Stimulated activated effector memory CD8-positive, alpha-beta T cell treated with anti-CD3 and anti-CD28 coated beads, Interleukin-12 subunit alpha, Interleukin-12 subunit beta, amount 100 ng/mL, for 72 hours (primary cell): Measurements from ENCODE around the gene EPM2A.

ENCODE experiments used
- ATAC-seq: fragments of 150-1000 bp; cut with Tn5 transposase; 2 replicates; pipeline ENCODE4 v1.10.0; 2021
- DNase-seq, 2 donors: peaks; one replicate each; pipeline ENCODE4 v3.0.0; 2021 to 2022; ENCODE audit warnings: low spot score in 2 of 2
- H3K27ac Mint-ChIP-seq: one replicate; pipeline ENCODE4 v1.8.0; 2022; ENCODE audit warnings: mild to moderate bottlenecking, mixed read lengths
- H3K36me3 Mint-ChIP-seq: one replicate; pipeline ENCODE4 v1.8.0; 2022; ENCODE audit warnings: mild to moderate bottlenecking, mixed read lengths
- H3K4me1 Mint-ChIP-seq: one replicate; pipeline ENCODE4 v1.8.0; 2022; ENCODE audit warnings: mixed read lengths
- H3K4me3 Mint-ChIP-seq: one replicate; pipeline ENCODE4 v1.8.0; 2022; ENCODE audit warnings: mild to moderate bottlenecking, mixed read lengths
- H3K9me3 Mint-ChIP-seq: one replicate; pipeline ENCODE4 v1.8.0; 2022; ENCODE audit warnings: mixed read lengths

EPM2A gene

GRCh38 chr6:145621776-145622175 lies 113.5 kb downstream of the EPM2A start:
- no peak for DNase-seq
- H3K27ac Mint-ChIP-seq = no peak overlapping the region
- no peak overlapping the region for H3K4me3 Mint-ChIP-seq
- no peaks in the 10 kb centered on the region for H3K36me3 Mint-ChIP-seq
- no peak for ATAC-seq
- no peaks in the 10 kb centered on the region for H3K4me1 Mint-ChIP-seq
- H3K9me3 Mint-ChIP-seq = peaks cover 4% of the 10 kb centered on the region

GRCh38 chr6:145620088-145620487 lies 115.2 kb downstream of the EPM2A start:
- Mint-ChIP-seq H3K4me1 (no peaks in the 10 kb centered on the region), H3K36me3 (no peaks in the 10 kb centered on the region)
- no peak for ATAC-seq

GRCh38 chr6:145609521-145609920 lies 125.8 kb downstream of the EPM2A start:
- no peaks in the 10 kb centered on the region for H3K4me1 Mint-ChIP-seq
- no peak for DNase-seq
- H3K27ac Mint-ChIP-seq = no peak overlapping the region
- no peak overlapping the region for H3K4me3 Mint-ChIP-seq
- no peaks in the 10 kb centered on the region for H3K36me3 Mint-ChIP-seq
- ATAC-seq = no peak
- no peaks in the 10 kb centered on the region for H3K9me3 Mint-ChIP-seq

More at GRCh38 chr6:145620088-145620487, 115.2 kb downstream of the EPM2A start:
- Mint-ChIP-seq H3K27ac (no peak overlapping the region), H3K4me3 (no peak overlapping the region), H3K9me3 (peaks cover 4% of the 10 kb centered on the region)
- no peak for DNase-seq

GRCh38 chr6:145608850-145609249 lies 126.5 kb downstream of the EPM2A start:
- Mint-ChIP-seq H3K27ac (no peak overlapping the region), H3K36me3 (no peaks in the 10 kb centered on the region), H3K9me3 (no peaks in the 10 kb centered on the region), H3K4me1 (no peaks in the 10 kb centered on the region), H3K4me3 (no peak overlapping the region)
- DNase-seq = no peak
- ATAC-seq = no peak

- Mint-ChIP-seq H3K4me1 (no peaks in the 10 kb centered on the region), H3K36me3 (no peaks in the 10 kb centered on the region), H3K4me3 (no peak overlapping the region), H3K9me3 (no peaks in the 10 kb centered on the region), H3K27ac (no peak overlapping the region)
- ATAC-seq (no peak), DNase-seq (no peak)
These were observed 131.3 kb downstream of the EPM2A start for GRCh38 chr6:145603991-145604390.

- Mint-ChIP-seq H3K4me1 (no peaks in the 10 kb centered on the region), H3K9me3 (no peaks in the 10 kb centered on the region), H3K27ac (no peak overlapping the region), H3K36me3 (no peaks in the 10 kb centered on the region), H3K4me3 (no peak overlapping the region)
- DNase-seq (no peak), ATAC-seq (no peak)
These were observed 131.9 kb downstream of the EPM2A start for GRCh38 chr6:145603424-145603833.

GRCh38 chr6:145602726-145603326 lies 132.5 kb downstream of the EPM2A start:
- DNase-seq (no peak), ATAC-seq (no peak)
- Mint-ChIP-seq H3K36me3 (no peaks in the 10 kb centered on the region), H3K4me1 (no peaks in the 10 kb centered on the region), H3K4me3 (no peak overlapping the region), H3K9me3 (no peaks in the 10 kb centered on the region), H3K27ac (no peak overlapping the region)

- H3K27ac Mint-ChIP-seq = no peak overlapping the region
- ATAC-seq (no peak), DNase-seq (no peak)
- H3K4me3 Mint-ChIP-seq = no peak overlapping the region
- H3K36me3 Mint-ChIP-seq = no peaks in the 10 kb centered on the region
- H3K4me1 Mint-ChIP-seq = no peaks in the 10 kb centered on the region
- no peaks in the 10 kb centered on the region for H3K9me3 Mint-ChIP-seq
These were observed 133.9 kb downstream of the EPM2A start for GRCh38 chr6:145601397-145601796.

- H3K4me1 Mint-ChIP-seq = no peaks in the 10 kb centered on the region
- no peak overlapping the region for H3K4me3 Mint-ChIP-seq
- DNase-seq (no peak), ATAC-seq (no peak)
- H3K9me3 Mint-ChIP-seq = no peaks in the 10 kb centered on the region
- no peak overlapping the region for H3K27ac Mint-ChIP-seq
- no peaks in the 10 kb centered on the region for H3K36me3 Mint-ChIP-seq
These were observed 135.0 kb downstream of the EPM2A start for GRCh38 chr6:145600299-145600698.

GRCh38 chr6:145588981-145589380 lies 146.3 kb downstream of the EPM2A start:
- no peak overlapping the region for H3K4me3 Mint-ChIP-seq
- no peak for DNase-seq
- peaks cover 11% of the 10 kb centered on the region for H3K9me3 Mint-ChIP-seq
- no peaks in the 10 kb centered on the region for H3K4me1 Mint-ChIP-seq
- ATAC-seq = no peak
- H3K36me3 Mint-ChIP-seq = no peaks in the 10 kb centered on the region
- H3K27ac Mint-ChIP-seq = no peak overlapping the region

GRCh38 chr6:145587334-145587733 lies 148.0 kb downstream of the EPM2A start:
- Mint-ChIP-seq H3K36me3 (no peaks in the 10 kb centered on the region), H3K27ac (no peak overlapping the region), H3K9me3 (peaks cover 15% of the 10 kb centered on the region), H3K4me3 (no peak overlapping the region), H3K4me1 (no peaks in the 10 kb centered on the region)
- ATAC-seq = no peak
- no peak for DNase-seq

GRCh38 chr6:145583753-145584152 lies 151.6 kb downstream of the EPM2A start:
- no peaks in the 10 kb centered on the region for H3K36me3 Mint-ChIP-seq

More at GRCh38 chr6:145583753-145584152, 151.6 kb downstream of the EPM2A start:
- H3K9me3 Mint-ChIP-seq = peaks cover 14% of the 10 kb centered on the region
- H3K4me1 Mint-ChIP-seq = no peaks in the 10 kb centered on the region
- no peak for DNase-seq
- no peak overlapping the region for H3K4me3 Mint-ChIP-seq
- ATAC-seq = no peak
- H3K27ac Mint-ChIP-seq = no peak overlapping the region
